Measurements from ENCODE around the gene DTD2.

- TF ChIP-seq CTCF (IDR thresholded peaks at IDR 0.05) (no peak), POLR2A (IDR thresholded peaks at IDR 0.05) (no peak), POLR2AphosphoS5 (IDR thresholded peaks at IDR 0.05) (no peak), EP300 (IDR thresholded peaks at IDR 0.05) (no peak)
These were observed 32.4 kb upstream of the DTD2 start for GRCh38 chr14:31489691-31490090.

All from upper lobe of left lung (tissue), 4 donors.